Heart right ventricle (tissue), 16 donors: Measurements from ENCODE around the gene LUM. TPM values are rescaled to one million over a fixed set of nuclear protein-coding genes. Genes with fewer than 3 reads are reported as not detected.

Experiments used
- ATAC-seq, 8 donors: fragments of 200-7000 bp; cut with Tn5 transposase; one replicate each; pipeline ENCODE4 v1.9.1; 2020; ENCODE audit warnings: mild to moderate bottlenecking in 8 of 8, moderate library complexity in 8 of 8, moderate number of reproducible peaks in 1 of 8
- DNase-seq, 2 donors: peaks; one replicate each; pipeline ENCODE4 v3.0.0-alpha.2; 2020
- H3K27ac ChIP-seq, 10 donors: fragments of 200-600 bp; sonication (generic) in 2 of 10; one replicate each; pipeline versions ENCODE4 v1.5.0 to v1.8.0; 2020 to 2022; ENCODE audit warnings: mild to moderate bottlenecking in 3 of 10
- H3K27me3 ChIP-seq, 7 donors: fragments of 200-600 bp; one replicate each; pipeline ENCODE4 v1.8.0; 2021 to 2022; ENCODE audit warnings: mild to moderate bottlenecking in 2 of 7
- H3K36me3 ChIP-seq, 9 donors: fragments of 200-600 bp; sonication (generic) in 1 of 9; one replicate each; pipeline versions ENCODE4 v1.5.0 to v1.8.0; 2020 to 2022; ENCODE audit warnings: mild to moderate bottlenecking in 2 of 9
- H3K4me1 ChIP-seq, 9 donors: fragments of 200-600 bp; sonication (generic) in 1 of 9; one replicate each; pipeline versions ENCODE4 v1.5.0 to v1.8.0; 2020 to 2022; ENCODE audit warnings: mild to moderate bottlenecking in 4 of 9
- H3K4me3 ChIP-seq, 10 donors: fragments of 200-600 bp; sonication (generic) in 2 of 10; one replicate each; pipeline versions ENCODE4 v1.5.0 to v1.8.0; 2020 to 2022; ENCODE audit warnings: mild to moderate bottlenecking in 7 of 10, moderate library complexity in 2 of 10
- H3K9me3 ChIP-seq, 11 donors: fragments of 200-600 bp in 10 of 11; sonication (generic) in 2 of 11; one replicate each; pipeline versions ENCODE4 v1.5.0 to v1.8.0; 2013 to 2022; ENCODE audit warnings: mild to moderate bottlenecking in 2 of 11, control low read depth in 1 of 11, moderate library complexity in 1 of 11
- CTCF ChIP-seq, 9 donors: fragments of 200-600 bp; sonication (generic) in 2 of 9; IDR thresholded peaks; one replicate each; pipeline versions ENCODE4 v1.5.0 to v1.8.0; 2021 to 2022; ENCODE audit warnings: antibody characterized with exemption in 9 of 9, mild to moderate bottlenecking in 5 of 9, moderate library complexity in 1 of 9
- WGBS, 2 donors: extraction: QIAGEN DNeasy Blood & Tissue Kit; methylation state at CpG; one replicate each; pipeline ENCODE4 v1.1.7; 2013; ENCODE audit warnings: inconsistent platforms in 1 of 2; 5-methylcytosine and 5-hydroxymethylcytosine counted together
- intact Hi-C, 10 donors: fragments of 100-400 bp; cut with DNase I; formaldehyde crosslinking; loops; one replicate each; pipeline versions ENCODE4 v1.11.1 to v1.14.2; 2022
- polyA plus RNA-seq, 2 donors: library from polyadenylated mRNA; stranded (reverse); fragments of 200-250 nt; gene quantifications; one replicate each; pipeline ENCODE4 v1.2.3, GENCODE V29; 2013
- total RNA-seq, 10 donors: library from RNA; stranded (reverse); fragmentation: NEBNext Ultra II Directional in 3 of 10; extraction: Animal tissue kit (Norgen Biotek cat#: 25700) in 3 of 10; gene quantifications; one replicate each; pipeline versions ENCODE4 v1.2.1 to v1.2.4, GENCODE V29; 2021 to 2023
- donor health status: Arrhythmogenic right ventricular cardiomyopathy.
- donor health status: ischemic (EF 13 %, LVEDD 7.1; RV severe dilation, severe dysfunction).
- donor health status: healthy with polysubstance abuse.
- donor health status: DM: no; HTN: yes; CAD: no.
- donor health status: DM: no; HTN: no; CAD: no.
- donor health status: ischemic (EF 25% LVEDD 6.9; RV normal size, moderate dysfunction).
- donor health status: ischemic (EF 25% LVEDD 5.7; RV mildly dilated, moderate dysfunction).
- donor health status: healthy.
- donor health status: DM: yes; HTN: yes; CAD: no.
- donor health status: Ischemic cardiomyopathy.
- donor health status: ischemic (EF 35%, LVEDD 5.7; RV mildly dilated, moderate dysfunction).
- donor health status: nonischemic (EF 11% LVEDD 7.7; RV severe dilation, severe dysfunction).
- donor health status: DM: yes; HTN: yes; CAD: no.
- donor health status: PGD.
- donor health status: ischemic (EF 29% LVEDD 5.4; RV normal size, mild dysfunction).
- donor health status: nonischemic (EF 23%, LVEDD 6.1; RV moderate dilation, normal function).

Gene LUM
- total and polyA plus RNA-seq, 12 donors, result 25.1 to 193 (median 98.9) TPM

GRCh38 chr12:91127751-91128150 lies 16.5 kb upstream of the LUM start:
- intact Hi-C loops, result no loop called here
- Histone ChIP-seq H3K4me1 (no peaks in the 10 kb centered on the region), H3K4me3 (no peak overlapping the region), H3K27ac (no peak overlapping the region), H3K27me3 (no peaks in the 10 kb centered on the region), H3K9me3 (peaks cover 0 to 3% (median 0%) of the 10 kb centered on the region in 11 donors), H3K36me3 (no peaks in the 10 kb centered on the region)
- no peak for TF ChIP-seq CTCF (IDR thresholded peaks at IDR 0.05)
- DNase-seq, result no peak
- 91 to 98% methylated on average over 3 of the region's 3 CpGs for WGBS, 2 donors
- no peak for ATAC-seq

GRCh38 chr12:91127306-91127705 lies 16.0 kb upstream of the LUM start:
- H3K27me3 ChIP-seq, result no peaks in the 10 kb centered on the region
- H3K4me1 ChIP-seq, result no peaks in the 10 kb centered on the region
- intact Hi-C loops, result no loop called here
- peaks cover 0 to 3% (median 0%) of the 10 kb centered on the region in 11 donors for H3K9me3 ChIP-seq
- WGBS, 2 donors, result 76 to 81% methylated on average over 2 of the region's 2 CpGs
- H3K4me3 ChIP-seq, result no peak overlapping the region
- no peaks in the 10 kb centered on the region for H3K36me3 ChIP-seq
- DNase-seq (no peak), ATAC-seq (no peak)
- no peak overlapping the region for H3K27ac ChIP-seq
- no peak for TF ChIP-seq CTCF (IDR thresholded peaks at IDR 0.05)

GRCh38 chr12:91126516-91126915 lies 15.2 kb upstream of the LUM start:
- H3K27ac ChIP-seq, result no peak overlapping the region
- peaks cover 0 to 3% (median 0%) of the 10 kb centered on the region in 11 donors for H3K9me3 ChIP-seq
- TF ChIP-seq CTCF (IDR thresholded peaks at IDR 0.05), result no peak
- intact Hi-C loops, result no loop called here
- no peaks in the 10 kb centered on the region for H3K27me3 ChIP-seq
- H3K4me3 ChIP-seq, result no peak overlapping the region
- no peaks in the 10 kb centered on the region for H3K36me3 ChIP-seq
- no peak for ATAC-seq
- H3K4me1 ChIP-seq, result no peaks in the 10 kb centered on the region
- 85 to 96% methylated on average over 1 of the region's 1 CpG for WGBS, 2 donors
- no peak for DNase-seq

GRCh38 chr12:91123236-91123916 lies 12.1 kb upstream of the LUM start:
- Histone ChIP-seq H3K36me3 (no peaks in the 10 kb centered on the region), H3K4me3 (no peak overlapping the region), H3K27ac (no peak overlapping the region), H3K4me1 (no peaks in the 10 kb centered on the region), H3K9me3 (peaks cover 0 to 3% (median 0%) of the 10 kb centered on the region in 11 donors), H3K27me3 (no peaks in the 10 kb centered on the region)
- ATAC-seq (no peak), DNase-seq (no peak)
- 92 to 93% methylated on average over 5 of the region's 5 CpGs for whole genome bisulfite sequencing, 2 donors
- intact Hi-C loops, result no loop called here
- TF ChIP-seq CTCF (IDR thresholded peaks at IDR 0.05), result no peak
